Activated CD8-positive, alpha-beta T cell treated with anti-CD3 and anti-CD28 coated beads for 36 hours (primary cell): Measurements from ENCODE around the gene SMPD2. TPM values are rescaled to one million over a fixed set of nuclear protein-coding genes. Genes with fewer than 3 reads are reported as not detected.

Source experiments
- ATAC-seq: fragments of 200-7000 bp; cut with Tn5 transposase; one replicate; pipeline ENCODE4 v1.10.0; 2021; ENCODE audit warnings: mild to moderate bottlenecking, moderate library complexity
- CTCF ChIA-PET: fragments of 350-600 bp; sonication (Branson Sonifier 250); formaldehyde crosslinking; loops from one replicate; lab custom pipeline; 2021; ENCODE audit warnings: antibody characterized with exemption; lab: Charles Lee
- POLR2A ChIA-PET: fragments of 350-600 bp; sonication (Branson Sonifier 250); formaldehyde crosslinking; loops from one replicate; lab custom pipeline; 2021; ENCODE audit warnings: antibody characterized with exemption; lab: Charles Lee
- DNase-seq: peaks from one replicate; pipeline ENCODE4 v3.0.0-alpha.2; 2020
- H3K27ac Mint-ChIP-seq: one replicate; pipeline ENCODE4 v1.8.0; 2021; ENCODE audit warnings: mild to moderate bottlenecking, mixed read lengths
- H3K27me3 Mint-ChIP-seq: one replicate; pipeline ENCODE4 v1.8.0; 2021; ENCODE audit warnings: mixed read lengths
- H3K36me3 Mint-ChIP-seq: one replicate; pipeline ENCODE4 v1.8.0; 2021; ENCODE audit warnings: low read depth, mixed read lengths
- H3K4me1 Mint-ChIP-seq: one replicate; pipeline ENCODE4 v1.8.0; 2021; ENCODE audit warnings: low read depth, mixed read lengths
- H3K4me3 Mint-ChIP-seq: one replicate; pipeline ENCODE4 v1.8.0; 2021; ENCODE audit warnings: mild to moderate bottlenecking, moderate library complexity, mixed read lengths
- H3K9me3 Mint-ChIP-seq: one replicate; pipeline ENCODE4 v1.8.0; 2021; ENCODE audit warnings: mixed read lengths
- intact Hi-C: fragments of 100-400 bp; cut with micrococcal nuclease; formaldehyde crosslinking; loops from one replicate; pipeline ENCODE4 v1.10.0; 2022
- total RNA-seq, 2 experiments: library from RNA; stranded (reverse); gene quantifications; one replicate each; pipeline ENCODE4 v1.2.3, GENCODE V29; 2021
- TF ChIP-seq, protein P1 (sequence below): fragments of 200-600 bp; IDR thresholded peaks from one replicate; pipeline ENCODE4 v1.8.0; 2022; ENCODE audit warnings: antibody characterized with exemption, mild to moderate bottlenecking

The SMPD2 gene
- total RNA-seq, 2 experiments from 2014 or later: 8.7 to 9.6 TPM

DNA sequence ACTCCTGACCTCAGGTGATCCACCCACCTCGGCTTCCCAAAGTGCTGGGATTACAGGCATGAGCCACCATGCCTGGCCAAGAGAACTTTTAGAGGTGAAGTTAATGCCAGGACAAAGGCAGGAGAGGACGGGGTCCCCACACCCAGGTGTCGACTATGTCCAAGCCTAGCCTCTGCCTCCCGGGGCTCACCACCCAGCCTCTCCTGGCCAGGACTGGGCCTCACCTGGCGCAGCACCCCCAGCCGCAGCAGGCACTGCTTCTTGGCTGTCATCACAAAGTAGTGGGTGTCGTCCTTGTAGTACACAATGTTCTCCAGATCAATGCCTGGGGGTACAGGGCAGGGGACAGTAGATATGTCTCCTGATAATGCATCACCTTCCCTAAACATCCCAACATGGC is 10.9 kb downstream of the SMPD2 start:
- DNase-seq: no peak
- no peak overlapping the region for H3K27ac Mint-ChIP-seq
- no peaks in the 10 kb centered on the region for H3K27me3 Mint-ChIP-seq

DNA sequence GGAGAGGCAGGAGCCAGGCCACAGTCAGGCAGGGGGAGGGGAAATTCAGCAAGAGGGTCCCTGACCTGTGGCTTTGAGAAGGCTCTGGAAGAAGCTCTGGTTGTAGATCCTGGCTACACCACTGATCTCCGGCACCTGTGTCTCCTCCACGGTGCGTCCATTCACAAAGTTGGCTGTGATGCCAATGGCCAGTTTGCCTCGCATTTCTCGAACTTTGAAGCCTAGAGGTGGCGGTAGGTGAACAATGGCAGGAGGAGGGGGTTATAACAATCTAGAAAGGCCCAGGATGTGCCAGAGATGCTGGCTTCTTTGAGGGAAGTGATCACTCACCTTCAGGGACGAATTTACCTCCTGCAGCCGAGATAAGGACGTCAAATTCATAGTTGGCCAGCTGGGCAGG is 11.7 kb downstream of the SMPD2 start:
- Mint-ChIP-seq H3K27me3 (no peaks in the 10 kb centered on the region), H3K36me3 (peaks cover 4% of the 10 kb centered on the region), H3K4me1 (peaks cover 57% of the 10 kb centered on the region), H3K9me3 (no peaks in the 10 kb centered on the region), H3K4me3 (no peak overlapping the region), H3K27ac (no peak overlapping the region)
- no peak for DNase-seq
- ChIA-PET POLR2A (interaction anchor here (1.3 to 8.3 kb wide), 3 partner anchors 9 to 75 kb away, joined by 3 to 119 read pairs (median 4); partner anchors contain the start of genes CD164, PPIL6 and SMPD2), CTCF (interaction anchor here (3.0 kb wide), 1 partner anchor 69 kb away, joined by 10 read pairs; the partner anchor contains the start of gene CD164)
- TF ChIP-seq, protein P1, sequence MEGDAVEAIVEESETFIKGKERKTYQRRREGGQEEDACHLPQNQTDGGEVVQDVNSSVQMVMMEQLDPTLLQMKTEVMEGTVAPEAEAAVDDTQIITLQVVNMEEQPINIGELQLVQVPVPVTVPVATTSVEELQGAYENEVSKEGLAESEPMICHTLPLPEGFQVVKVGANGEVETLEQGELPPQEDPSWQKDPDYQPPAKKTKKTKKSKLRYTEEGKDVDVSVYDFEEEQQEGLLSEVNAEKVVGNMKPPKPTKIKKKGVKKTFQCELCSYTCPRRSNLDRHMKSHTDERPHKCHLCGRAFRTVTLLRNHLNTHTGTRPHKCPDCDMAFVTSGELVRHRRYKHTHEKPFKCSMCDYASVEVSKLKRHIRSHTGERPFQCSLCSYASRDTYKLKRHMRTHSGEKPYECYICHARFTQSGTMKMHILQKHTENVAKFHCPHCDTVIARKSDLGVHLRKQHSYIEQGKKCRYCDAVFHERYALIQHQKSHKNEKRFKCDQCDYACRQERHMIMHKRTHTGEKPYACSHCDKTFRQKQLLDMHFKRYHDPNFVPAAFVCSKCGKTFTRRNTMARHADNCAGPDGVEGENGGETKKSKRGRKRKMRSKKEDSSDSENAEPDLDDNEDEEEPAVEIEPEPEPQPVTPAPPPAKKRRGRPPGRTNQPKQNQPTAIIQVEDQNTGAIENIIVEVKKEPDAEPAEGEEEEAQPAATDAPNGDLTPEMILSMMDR: no peak
- ATAC-seq: no peak
- intact Hi-C loops: no loop called here

More for the DNA sequence above, 10.9 kb downstream of the SMPD2 start:
- peaks cover 49% of the 10 kb centered on the region for H3K4me1 Mint-ChIP-seq
- POLR2A ChIA-PET: interaction anchor here (0.7 to 8.3 kb wide), 4 partner anchors 8 to 223 kb away, joined by 3 to 119 read pairs (median 4); partner anchors contain the start of genes CD164, PPIL6 and SMPD2
- H3K4me3 Mint-ChIP-seq: no peak overlapping the region
- TF ChIP-seq, protein P1: no peak
- CTCF ChIA-PET: interaction anchor here (2.2 kb wide), 1 partner anchor 10 kb away, joined by 7 read pairs; the partner anchor contains the start of genes PPIL6 and SMPD2
- H3K36me3 Mint-ChIP-seq: peaks cover 7% of the 10 kb centered on the region
- ATAC-seq: no peak
- intact Hi-C loops: no loop called here
- no peaks in the 10 kb centered on the region for H3K9me3 Mint-ChIP-seq

DNA sequence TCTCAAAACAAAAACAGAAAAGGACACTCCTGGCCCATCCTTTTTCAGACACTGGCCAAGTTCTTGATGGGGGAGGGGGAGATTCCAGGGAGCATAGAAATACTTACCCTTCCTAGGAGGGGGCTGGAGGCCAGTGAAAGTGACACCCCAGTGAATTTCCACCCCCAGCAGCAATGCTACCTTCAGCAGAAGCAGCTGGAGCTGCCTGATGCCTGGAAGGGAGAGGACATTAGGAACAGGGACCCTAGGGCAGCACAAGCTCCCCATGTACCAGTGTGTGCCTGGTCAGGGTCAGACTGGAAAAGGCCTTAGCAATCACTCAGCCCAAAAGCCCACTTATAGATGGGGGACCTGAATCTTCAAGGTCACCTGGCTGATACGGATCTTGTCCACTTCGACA is 12.6 kb downstream of the SMPD2 start:
- no peaks in the 10 kb centered on the region for H3K27me3 Mint-ChIP-seq
- intact Hi-C loops: no loop called here
- no peaks in the 10 kb centered on the region for H3K9me3 Mint-ChIP-seq
- H3K4me1 Mint-ChIP-seq: peaks cover 67% of the 10 kb centered on the region
- ChIA-PET POLR2A (interaction anchor here (3.7 to 8.3 kb wide), 2 partner anchors 10 to 11 kb away, joined by 14 to 119 read pairs; partner anchors contain the start of genes PPIL6 and SMPD2), CTCF (interaction anchor here (2.2 to 3.0 kb wide), 2 partner anchors 12 to 70 kb away, joined by 9 to 10 read pairs; partner anchors contain the start of genes CD164, PPIL6 and SMPD2)
- no peak for DNase-seq
- TF ChIP-seq, protein P1: no peak
- no peak overlapping the region for H3K4me3 Mint-ChIP-seq
- H3K27ac Mint-ChIP-seq: no peak overlapping the region
- H3K36me3 Mint-ChIP-seq: peaks cover 8% of the 10 kb centered on the region
- ATAC-seq: no peak

DNA sequence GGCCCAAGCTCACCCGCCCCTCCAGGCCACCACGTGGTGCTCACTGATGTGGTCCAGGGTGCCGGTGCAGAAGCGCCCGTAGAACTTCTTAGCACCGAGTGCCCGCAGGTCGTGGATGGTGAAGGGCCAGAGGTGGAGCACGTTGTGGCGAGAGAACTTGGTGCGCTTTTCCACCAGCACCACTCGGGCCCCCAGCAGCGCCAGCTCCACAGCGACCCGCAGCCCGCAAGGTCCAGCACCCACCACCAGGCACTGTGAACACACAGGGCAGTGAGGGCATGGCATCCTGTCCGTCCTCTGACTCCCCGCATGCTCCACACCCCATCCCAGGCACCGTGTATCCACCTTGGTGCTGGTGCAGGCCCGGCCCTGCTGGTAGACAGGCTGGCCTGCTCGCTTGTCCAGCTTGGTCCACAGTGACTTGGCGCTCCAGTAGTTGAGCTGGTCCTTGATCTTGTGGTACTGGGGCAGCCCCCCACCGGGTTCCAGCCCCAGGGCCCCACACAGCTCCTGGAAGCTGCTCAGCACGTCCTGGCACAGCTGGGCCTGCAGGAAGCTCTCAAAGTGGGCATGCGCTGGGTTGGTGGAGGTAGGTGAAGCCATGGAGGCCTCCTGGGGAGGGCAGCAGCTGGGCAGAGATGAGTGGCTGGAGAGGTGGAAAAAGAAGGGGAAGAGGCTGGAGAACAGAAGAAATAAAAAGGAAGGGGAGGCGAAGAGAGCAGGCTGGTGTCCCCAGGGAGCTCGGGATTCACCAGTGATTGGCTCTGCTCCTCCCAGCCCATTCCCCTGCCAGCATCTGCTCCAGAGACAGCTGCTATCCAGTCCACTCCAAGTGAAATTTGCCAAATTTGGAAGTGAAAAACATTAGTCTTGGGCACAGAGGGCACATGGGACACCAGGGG is 13.3 kb downstream of the SMPD2 start:
- Mint-ChIP-seq H3K27ac (peak overlapping the region; percentile 97), H3K9me3 (no peaks in the 10 kb centered on the region), H3K4me1 (peaks cover 71% of the 10 kb centered on the region), H3K27me3 (no peaks in the 10 kb centered on the region), H3K36me3 (peaks cover 8% of the 10 kb centered on the region), H3K4me3 (peak overlapping the region; percentile 90)
- intact Hi-C loops: loop anchor here (2.0 kb wide), 2 partner anchors 13 to 71 kb away; partner anchors contain the start of genes CD164, PPIL6 and SMPD2
- POLR2A ChIA-PET: interaction anchor here (0.6 to 8.3 kb wide), 4 partner anchors 10 to 22 kb away, joined by 3 to 119 read pairs (median 9); partner anchors contain the start of genes PPIL6 and SMPD2
- no peak for DNase-seq
- CTCF ChIA-PET: interaction anchor here (0.6 to 3.0 kb wide), 3 partner anchors 13 to 71 kb away, joined by 3 to 10 read pairs (median 9); partner anchors contain the start of genes CD164, PPIL6, SMPD2 and ZBTB24
- ATAC-seq: no peak
- TF ChIP-seq, protein P1: no peak
